ENCODE results near the gene RBM43. TPM values are rescaled to one million over a fixed set of nuclear protein-coding genes. Genes with fewer than 3 reads are reported as not detected.
A peak's percentile ranks its signal among the peaks of the same experiment; 100 is the strongest.

The RBM43 gene
- total RNA-seq, 1 experiment from 2014 or later: 3.7 TPM

DNA sequence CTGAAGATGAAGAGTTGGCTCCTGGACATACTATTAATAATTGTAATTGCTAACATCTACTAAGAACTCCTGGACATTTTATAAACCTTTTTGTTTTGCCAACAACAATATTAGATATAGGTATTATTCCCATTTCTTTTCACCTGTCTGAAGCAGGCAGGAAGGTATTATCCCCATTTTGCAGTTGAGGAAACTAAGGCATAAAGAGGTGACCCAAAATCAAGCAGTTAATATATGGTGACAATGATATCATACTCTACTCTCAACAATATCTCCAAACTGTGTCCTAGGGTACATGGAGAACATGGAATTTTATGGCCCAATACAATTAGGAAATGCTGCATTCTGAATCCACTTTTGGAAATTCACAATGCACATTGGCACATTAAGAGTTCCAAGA is 29.6 kb upstream of the RBM43 start:
- H3K27ac ChIP-seq (ENCODE audit: low read length): no peak overlapping the region
- intact Hi-C loops (cut with micrococcal nuclease; ENCODE audit: unreplicated experiment): loop anchor here (10.0 kb wide), 1 partner anchor 114 kb away; the partner anchor contains the start of gene RIF1
- CTCF ChIA-PET: no interaction called here

DNA sequence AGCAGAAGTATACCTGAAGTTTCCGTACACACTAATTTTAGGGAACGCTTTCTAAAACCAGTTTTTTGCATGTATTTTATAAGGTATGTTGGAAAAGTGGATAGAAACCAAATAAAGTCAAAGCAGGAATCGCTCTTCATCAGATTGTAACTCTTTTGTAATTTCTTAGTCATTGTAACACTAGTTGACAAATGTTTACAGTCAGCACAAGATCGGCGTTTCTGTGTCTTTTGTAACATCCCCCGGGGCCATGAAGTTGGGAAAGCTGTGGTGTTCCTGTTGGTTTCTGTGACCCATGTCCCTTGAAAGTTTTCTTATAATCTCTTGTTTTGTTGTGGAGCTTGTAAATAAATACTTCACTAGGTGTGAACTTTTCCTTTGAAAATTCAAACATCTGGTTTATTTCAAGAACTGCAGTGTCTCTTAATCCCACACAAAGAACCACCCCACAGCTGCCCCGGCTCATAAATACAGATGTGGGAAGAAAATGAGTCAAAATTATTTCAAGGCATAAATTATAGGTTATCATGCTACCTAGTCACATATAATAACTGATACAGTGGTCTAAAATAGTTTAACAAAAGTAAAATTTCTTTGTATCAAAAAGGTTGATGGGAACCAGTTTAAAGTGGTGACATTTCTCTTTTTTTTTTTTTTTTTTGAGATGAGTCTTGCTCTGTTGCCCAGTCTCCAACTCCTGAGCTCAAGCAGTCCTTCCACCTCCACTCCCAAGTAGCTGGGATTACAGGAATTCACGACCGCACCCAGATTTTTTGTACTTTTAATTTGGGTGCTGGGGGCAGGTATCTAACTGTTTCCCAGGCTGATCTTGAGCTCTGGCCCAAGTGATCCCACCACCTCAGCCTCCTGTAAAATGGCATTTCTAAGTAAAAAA is 28.6 kb upstream of the RBM43 start:
- ATAC-seq (no peak), DNase-seq (ENCODE audit: low read depth, low spot score) (no peak)
- ChIA-PET CTCF (no interaction called here), POLR2A (interaction anchor here (0.6 kb wide), 4 partner anchors 116 to 1717 kb away, joined by 3 to 10 read pairs (median 4); no protein-coding TSS in a partner anchor)
- Histone ChIP-seq H3K27ac (ENCODE audit: low read length) (peak overlapping the region; percentile 95), H3K27me3 (ENCODE audit: control insufficient read depth, insufficient read depth, low read length) (no peaks in the 10 kb centered on the region), H3K9me3 (ENCODE audit: control insufficient read depth, insufficient read depth, low read depth, low read length) (no peaks in the 10 kb centered on the region), H3K4me3 (ENCODE audit: low read depth in 2 of 2, low read length in 2 of 2) (peak overlapping the region; percentile 57 to 74), H3K4me1 (ENCODE audit: control insufficient read depth, insufficient read depth, low read length) (peaks cover 17% of the 10 kb centered on the region), H3K36me3 (ENCODE audit: control insufficient read depth, insufficient read depth, low read length) (no peaks in the 10 kb centered on the region)
- no TSS peak for BruUV-seq (replicated peaks)
- in situ Hi-C loops (cut with HindIII; ENCODE audit: low pct_unique_long_range_greater_than_20kb, low sequenced_read_pairs) (no loop called here), intact Hi-C loops (cut with micrococcal nuclease; ENCODE audit: unreplicated experiment) (loop anchor here (10.0 kb wide), 1 partner anchor 115 kb away; the partner anchor contains the start of gene RIF1)
- TF ChIP-seq TCF7L2 (IDR thresholded peaks at IDR 0.05; ENCODE audit: low read depth, low read length) (no peak), POLR2AphosphoS5 (IDR thresholded peaks at IDR 0.05; ENCODE audit: low read depth, low read length) (no peak), SIN3A (IDR thresholded peaks at IDR 0.05; ENCODE audit: borderline replicate concordance, insufficient read depth, low read depth, low read length) (no peak)
- TF ChIP-seq, protein P1, sequence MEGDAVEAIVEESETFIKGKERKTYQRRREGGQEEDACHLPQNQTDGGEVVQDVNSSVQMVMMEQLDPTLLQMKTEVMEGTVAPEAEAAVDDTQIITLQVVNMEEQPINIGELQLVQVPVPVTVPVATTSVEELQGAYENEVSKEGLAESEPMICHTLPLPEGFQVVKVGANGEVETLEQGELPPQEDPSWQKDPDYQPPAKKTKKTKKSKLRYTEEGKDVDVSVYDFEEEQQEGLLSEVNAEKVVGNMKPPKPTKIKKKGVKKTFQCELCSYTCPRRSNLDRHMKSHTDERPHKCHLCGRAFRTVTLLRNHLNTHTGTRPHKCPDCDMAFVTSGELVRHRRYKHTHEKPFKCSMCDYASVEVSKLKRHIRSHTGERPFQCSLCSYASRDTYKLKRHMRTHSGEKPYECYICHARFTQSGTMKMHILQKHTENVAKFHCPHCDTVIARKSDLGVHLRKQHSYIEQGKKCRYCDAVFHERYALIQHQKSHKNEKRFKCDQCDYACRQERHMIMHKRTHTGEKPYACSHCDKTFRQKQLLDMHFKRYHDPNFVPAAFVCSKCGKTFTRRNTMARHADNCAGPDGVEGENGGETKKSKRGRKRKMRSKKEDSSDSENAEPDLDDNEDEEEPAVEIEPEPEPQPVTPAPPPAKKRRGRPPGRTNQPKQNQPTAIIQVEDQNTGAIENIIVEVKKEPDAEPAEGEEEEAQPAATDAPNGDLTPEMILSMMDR (IDR thresholded peaks at IDR 0.05): no peak
- TF ChIP-seq, protein P2, sequence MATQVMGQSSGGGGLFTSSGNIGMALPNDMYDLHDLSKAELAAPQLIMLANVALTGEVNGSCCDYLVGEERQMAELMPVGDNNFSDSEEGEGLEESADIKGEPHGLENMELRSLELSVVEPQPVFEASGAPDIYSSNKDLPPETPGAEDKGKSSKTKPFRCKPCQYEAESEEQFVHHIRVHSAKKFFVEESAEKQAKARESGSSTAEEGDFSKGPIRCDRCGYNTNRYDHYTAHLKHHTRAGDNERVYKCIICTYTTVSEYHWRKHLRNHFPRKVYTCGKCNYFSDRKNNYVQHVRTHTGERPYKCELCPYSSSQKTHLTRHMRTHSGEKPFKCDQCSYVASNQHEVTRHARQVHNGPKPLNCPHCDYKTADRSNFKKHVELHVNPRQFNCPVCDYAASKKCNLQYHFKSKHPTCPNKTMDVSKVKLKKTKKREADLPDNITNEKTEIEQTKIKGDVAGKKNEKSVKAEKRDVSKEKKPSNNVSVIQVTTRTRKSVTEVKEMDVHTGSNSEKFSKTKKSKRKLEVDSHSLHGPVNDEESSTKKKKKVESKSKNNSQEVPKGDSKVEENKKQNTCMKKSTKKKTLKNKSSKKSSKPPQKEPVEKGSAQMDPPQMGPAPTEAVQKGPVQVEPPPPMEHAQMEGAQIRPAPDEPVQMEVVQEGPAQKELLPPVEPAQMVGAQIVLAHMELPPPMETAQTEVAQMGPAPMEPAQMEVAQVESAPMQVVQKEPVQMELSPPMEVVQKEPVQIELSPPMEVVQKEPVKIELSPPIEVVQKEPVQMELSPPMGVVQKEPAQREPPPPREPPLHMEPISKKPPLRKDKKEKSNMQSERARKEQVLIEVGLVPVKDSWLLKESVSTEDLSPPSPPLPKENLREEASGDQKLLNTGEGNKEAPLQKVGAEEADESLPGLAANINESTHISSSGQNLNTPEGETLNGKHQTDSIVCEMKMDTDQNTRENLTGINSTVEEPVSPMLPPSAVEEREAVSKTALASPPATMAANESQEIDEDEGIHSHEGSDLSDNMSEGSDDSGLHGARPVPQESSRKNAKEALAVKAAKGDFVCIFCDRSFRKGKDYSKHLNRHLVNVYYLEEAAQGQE (IDR thresholded peaks at IDR 0.05; ENCODE audit: insufficient read depth in 1 of 2, low read depth in 2 of 2, low read length in 1 of 2): no peak

More for the DNA sequence above, 29.6 kb upstream of the RBM43 start:
- no peaks in the 10 kb centered on the region for H3K9me3 ChIP-seq (ENCODE audit: control insufficient read depth, insufficient read depth, low read depth, low read length)
- peaks cover 17% of the 10 kb centered on the region for H3K4me1 ChIP-seq (ENCODE audit: control insufficient read depth, insufficient read depth, low read length)
- H3K4me3 ChIP-seq (ENCODE audit: low read depth in 2 of 2, low read length in 2 of 2): no peak overlapping the region
- ATAC-seq: no peak
- POLR2A ChIA-PET: no interaction called here
- TF ChIP-seq, protein P2 (IDR thresholded peaks at IDR 0.05; ENCODE audit: insufficient read depth in 1 of 2, low read depth in 2 of 2, low read length in 1 of 2): no peak
- TF ChIP-seq POLR2AphosphoS5 (IDR thresholded peaks at IDR 0.05; ENCODE audit: low read depth, low read length): no peak
- no peak for TF ChIP-seq SIN3A (IDR thresholded peaks at IDR 0.05; ENCODE audit: borderline replicate concordance, insufficient read depth, low read depth, low read length)
- TF ChIP-seq, protein P1 (IDR thresholded peaks at IDR 0.05): no peak
- no peak for TF ChIP-seq TCF7L2 (IDR thresholded peaks at IDR 0.05; ENCODE audit: low read depth, low read length)
- H3K36me3 ChIP-seq (ENCODE audit: control insufficient read depth, insufficient read depth, low read length): no peaks in the 10 kb centered on the region
- BruUV-seq (replicated peaks): no TSS peak
- DNase-seq (ENCODE audit: low read depth, low spot score): no peak
- in situ Hi-C loops (cut with HindIII; ENCODE audit: low pct_unique_long_range_greater_than_20kb, low sequenced_read_pairs): no loop called here
- H3K27me3 ChIP-seq (ENCODE audit: control insufficient read depth, insufficient read depth, low read length): no peaks in the 10 kb centered on the region
